Measurements from ENCODE around the gene HTR1B. TPM values are rescaled to one million over a fixed set of nuclear protein-coding genes. Genes with fewer than 3 reads are reported as not detected.
A peak's percentile ranks its signal among the peaks of the same experiment; 100 is the strongest.

The HTR1B gene
- total RNA-seq, 1 donor from 2014 or later = not detected

DNA sequence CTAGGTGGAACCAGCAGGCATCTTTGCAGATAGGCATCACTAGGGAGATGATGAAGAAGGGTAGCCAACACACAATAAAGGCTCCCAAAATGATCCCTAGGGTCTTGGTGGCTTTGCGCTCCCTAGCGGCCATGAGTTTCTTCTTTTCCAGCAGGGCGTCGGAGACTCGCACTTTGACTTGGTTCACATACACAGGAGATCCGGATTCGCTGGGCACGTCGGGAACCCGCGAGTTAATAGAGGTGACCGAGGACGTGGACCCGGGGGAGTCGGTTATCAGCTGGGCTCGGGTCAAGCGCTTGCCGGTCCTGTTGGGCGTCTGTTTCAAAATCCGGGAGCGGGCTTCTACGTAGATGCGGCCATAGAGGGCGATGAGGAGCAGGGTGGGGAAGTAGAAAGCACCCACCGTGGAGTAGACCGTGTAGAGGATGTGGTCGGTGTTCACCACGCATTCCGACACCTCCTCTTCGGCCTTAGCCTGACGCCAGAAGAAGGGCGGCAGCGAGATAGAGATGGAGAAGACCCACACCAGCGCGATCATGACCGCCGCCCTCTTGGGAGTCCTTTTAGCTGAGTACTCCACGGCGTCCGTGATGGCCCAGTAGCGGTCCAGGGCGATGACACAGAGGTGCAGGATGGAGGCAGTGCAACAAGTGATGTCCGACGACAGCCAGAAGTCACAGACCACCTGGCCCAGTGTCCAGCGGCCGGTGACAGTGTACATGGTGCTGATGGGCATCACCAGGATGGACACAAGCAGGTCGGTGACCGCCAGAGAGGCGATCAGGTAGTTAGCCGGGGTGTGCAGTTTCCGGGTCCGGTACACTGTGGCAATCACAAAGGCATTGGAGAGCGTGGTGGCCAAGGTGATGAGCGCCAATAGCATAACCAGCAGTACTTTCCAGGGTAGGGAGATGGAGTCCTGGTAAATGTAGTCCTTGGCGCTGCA is 658 bp downstream of the HTR1B start:
- intact Hi-C loops (cut with micrococcal nuclease) = no loop called here
- no peak for DNase-seq
- Histone ChIP-seq H3K27me3 (ENCODE audit: low read depth) (peaks cover 68% of the 10 kb centered on the region), H3K9me3 (replicated peaks) (no peaks in the 10 kb centered on the region), H3K36me3 (no peaks in the 10 kb centered on the region), H3K4me1 (peaks cover 38% of the 10 kb centered on the region), H3K27ac (replicated peaks) (no peak overlapping the region), H3K4me3 (peak overlapping the region; percentile 66)
- TF ChIP-seq, protein P1, sequence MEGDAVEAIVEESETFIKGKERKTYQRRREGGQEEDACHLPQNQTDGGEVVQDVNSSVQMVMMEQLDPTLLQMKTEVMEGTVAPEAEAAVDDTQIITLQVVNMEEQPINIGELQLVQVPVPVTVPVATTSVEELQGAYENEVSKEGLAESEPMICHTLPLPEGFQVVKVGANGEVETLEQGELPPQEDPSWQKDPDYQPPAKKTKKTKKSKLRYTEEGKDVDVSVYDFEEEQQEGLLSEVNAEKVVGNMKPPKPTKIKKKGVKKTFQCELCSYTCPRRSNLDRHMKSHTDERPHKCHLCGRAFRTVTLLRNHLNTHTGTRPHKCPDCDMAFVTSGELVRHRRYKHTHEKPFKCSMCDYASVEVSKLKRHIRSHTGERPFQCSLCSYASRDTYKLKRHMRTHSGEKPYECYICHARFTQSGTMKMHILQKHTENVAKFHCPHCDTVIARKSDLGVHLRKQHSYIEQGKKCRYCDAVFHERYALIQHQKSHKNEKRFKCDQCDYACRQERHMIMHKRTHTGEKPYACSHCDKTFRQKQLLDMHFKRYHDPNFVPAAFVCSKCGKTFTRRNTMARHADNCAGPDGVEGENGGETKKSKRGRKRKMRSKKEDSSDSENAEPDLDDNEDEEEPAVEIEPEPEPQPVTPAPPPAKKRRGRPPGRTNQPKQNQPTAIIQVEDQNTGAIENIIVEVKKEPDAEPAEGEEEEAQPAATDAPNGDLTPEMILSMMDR (IDR thresholded peaks at IDR 0.05; ENCODE audit: borderline replicate concordance) = peak; percentile 10

DNA sequence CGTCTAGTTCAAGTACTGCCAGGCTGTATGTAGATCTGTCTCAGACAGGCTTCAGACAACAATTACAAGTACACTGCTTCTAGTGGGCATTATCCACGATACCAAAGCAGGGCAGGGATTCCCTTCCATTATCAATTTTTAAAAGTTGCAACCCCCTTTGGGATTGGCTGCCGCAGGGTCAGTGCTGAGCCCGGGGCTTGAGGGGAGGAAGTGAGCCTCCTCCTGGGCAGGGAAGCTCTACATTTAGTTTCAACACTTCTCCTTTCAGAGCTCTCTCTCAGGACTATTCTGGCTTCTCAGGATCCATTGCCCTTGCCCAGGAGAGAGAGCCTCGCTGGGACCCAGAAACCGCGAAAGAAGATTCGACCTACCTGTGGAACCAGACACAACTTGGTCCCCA is 1.5 kb downstream of the HTR1B start:
- Histone ChIP-seq H3K36me3 (no peaks in the 10 kb centered on the region), H3K4me1 (peaks cover 36% of the 10 kb centered on the region), H3K9me3 (replicated peaks) (no peaks in the 10 kb centered on the region), H3K27ac (replicated peaks) (no peak overlapping the region), H3K27me3 (ENCODE audit: low read depth) (peaks cover 59% of the 10 kb centered on the region), H3K4me3 (no peak overlapping the region)
- intact Hi-C loops (cut with micrococcal nuclease) = no loop called here
- TF ChIP-seq, protein P1 (IDR thresholded peaks at IDR 0.05; ENCODE audit: borderline replicate concordance) = no peak
- DNase-seq = no peak

DNA sequence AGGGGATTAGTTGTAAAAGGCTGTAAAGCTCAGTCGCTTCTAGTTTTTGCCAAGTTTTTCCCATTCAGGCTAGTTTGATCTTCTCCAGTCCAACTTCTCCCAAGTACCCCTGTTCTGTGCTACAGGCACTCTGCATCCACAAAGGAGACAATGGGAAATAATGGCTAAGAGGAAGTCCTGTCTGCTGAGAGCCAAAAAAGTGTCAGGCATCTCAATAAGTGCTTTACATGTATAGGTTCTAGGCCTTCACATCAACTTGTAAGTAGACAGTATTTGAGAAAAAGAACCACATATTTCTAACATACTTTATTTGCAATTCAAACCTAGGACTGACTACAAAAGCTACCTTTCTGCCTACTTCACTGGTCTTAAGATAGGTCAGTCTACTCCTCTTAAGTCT is 4.9 kb downstream of the HTR1B start:
- Histone ChIP-seq H3K27ac (replicated peaks) (no peak overlapping the region), H3K4me1 (peaks cover 14% of the 10 kb centered on the region), H3K4me3 (no peak overlapping the region), H3K27me3 (ENCODE audit: low read depth) (peaks cover 26% of the 10 kb centered on the region), H3K36me3 (no peaks in the 10 kb centered on the region), H3K9me3 (replicated peaks) (no peaks in the 10 kb centered on the region)
- intact Hi-C loops (cut with micrococcal nuclease) = loop anchor here (10.0 kb wide), 2 partner anchors 774 to 1524 kb away; no protein-coding TSS in a partner anchor
- TF ChIP-seq, protein P1 (IDR thresholded peaks at IDR 0.05; ENCODE audit: borderline replicate concordance) = no peak
- no peak for DNase-seq

DNA sequence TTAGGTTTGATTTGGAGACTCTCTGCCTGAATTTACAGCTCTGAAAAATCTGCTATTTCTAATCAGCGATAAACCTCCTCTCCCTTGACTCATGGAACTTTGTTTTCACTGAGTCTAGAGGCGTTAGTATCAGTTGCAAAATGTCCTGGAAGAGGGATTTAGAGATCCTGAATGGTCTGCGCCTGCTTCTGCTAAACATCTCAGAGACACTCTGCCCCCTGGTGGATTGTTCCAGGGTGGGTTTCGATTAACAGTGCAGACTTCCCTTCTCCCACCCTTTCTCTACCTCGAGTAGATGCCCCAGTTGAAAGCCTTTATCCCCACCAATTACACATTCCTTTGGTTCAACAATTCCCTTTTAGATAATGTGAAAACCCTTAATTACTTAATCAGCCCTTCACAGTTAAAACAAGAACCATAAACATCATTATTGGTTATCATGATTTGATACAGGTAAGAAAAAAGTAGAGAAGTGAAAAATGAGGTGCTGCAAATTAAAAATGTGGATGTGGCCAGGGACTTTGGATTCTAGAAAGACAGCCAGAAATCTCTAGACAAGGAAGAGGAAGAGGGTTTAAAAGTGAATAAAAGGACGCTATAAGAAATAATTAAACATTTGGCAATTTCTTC is 5.5 kb downstream of the HTR1B start:
- peaks cover 20% of the 10 kb centered on the region for H3K27me3 ChIP-seq (ENCODE audit: low read depth)
- H3K4me3 ChIP-seq = no peak overlapping the region
- H3K9me3 ChIP-seq (replicated peaks) = no peaks in the 10 kb centered on the region
- no peaks in the 10 kb centered on the region for H3K36me3 ChIP-seq
- intact Hi-C loops (cut with micrococcal nuclease) = loop anchor here (10.0 kb wide), 2 partner anchors 773 to 1523 kb away; no protein-coding TSS in a partner anchor
- H3K4me1 ChIP-seq = peaks cover 8% of the 10 kb centered on the region
- DNase-seq = peak; percentile 56
- H3K27ac ChIP-seq (replicated peaks) = peak overlapping the region; percentile 68
- TF ChIP-seq, protein P1 (IDR thresholded peaks at IDR 0.05; ENCODE audit: borderline replicate concordance) = peak; percentile 82

DNA sequence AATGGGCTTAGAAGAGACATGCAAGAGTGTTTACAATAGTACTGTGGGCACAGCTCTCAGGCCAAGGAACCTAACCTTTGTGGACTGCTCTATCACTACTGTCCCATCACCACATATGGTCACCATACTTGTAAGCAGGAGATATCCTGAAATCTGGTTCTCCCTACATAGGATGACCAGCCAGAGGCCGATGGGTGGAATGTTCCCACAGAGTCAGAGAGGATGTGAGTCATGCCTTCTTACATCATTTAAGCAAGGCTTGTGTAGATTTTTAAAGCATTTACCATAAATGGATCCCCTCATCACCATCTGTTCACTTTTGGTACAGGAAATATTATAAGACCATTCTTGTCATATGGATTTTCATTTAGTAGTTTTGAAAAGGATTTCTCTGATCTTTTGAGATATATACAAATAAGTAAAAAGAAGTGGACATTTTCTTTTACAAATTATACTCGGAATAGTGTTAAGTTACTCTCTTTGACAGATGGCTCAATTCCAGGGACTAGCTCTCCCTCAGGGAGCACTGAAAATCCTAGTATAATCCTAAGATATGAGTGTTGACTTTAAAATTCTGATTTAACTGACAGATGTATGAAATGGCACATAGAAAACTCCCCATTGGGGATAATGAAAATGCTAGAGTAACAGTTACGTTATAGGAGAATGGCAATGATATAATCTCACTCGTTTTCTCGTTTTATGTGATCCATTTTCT is 6.6 kb downstream of the HTR1B start:
- Histone ChIP-seq H3K4me3 (no peak overlapping the region), H3K36me3 (no peaks in the 10 kb centered on the region), H3K27me3 (ENCODE audit: low read depth) (peaks cover 8% of the 10 kb centered on the region), H3K9me3 (replicated peaks) (no peaks in the 10 kb centered on the region), H3K4me1 (peaks cover 4% of the 10 kb centered on the region), H3K27ac (replicated peaks) (peak overlapping the region; percentile 68)
- TF ChIP-seq, protein P1 (IDR thresholded peaks at IDR 0.05; ENCODE audit: borderline replicate concordance) = no peak
- DNase-seq = no peak
- intact Hi-C loops (cut with micrococcal nuclease) = loop anchor here (10.0 kb wide), 2 partner anchors 772 to 1522 kb away; no protein-coding TSS in a partner anchor

All from left ventricle myocardium inferior (tissue), 1 donor.